ENCODE measurements around the gene PHF13. TPM values are rescaled to one million over a fixed set of nuclear protein-coding genes. Genes with fewer than 3 reads are reported as not detected.

The PHF13 gene
- total RNA-seq, 1 experiment from 2014 or later = 20.9 TPM

- peak in 1 of 2 experiments; percentile 17 for DNase-seq
- H3K9me2 ChIP-seq (ENCODE audit: insufficient read depth) = no peaks in the 10 kb centered on the region
- peak overlapping the region; percentile 99 for H3K4me2 ChIP-seq
- TF ChIP-seq EZH2 (IDR thresholded peaks at IDR 0.05; ENCODE audit: low read depth) (no peak), CTCF (conservative IDR thresholded peaks at IDR 0.05) (no peak)
- BruUV-seq (replicated peaks) = TSS peak; percentile 59
- no peaks in the 10 kb centered on the region for H3K27me3 ChIP-seq (ENCODE audit: insufficient read depth, low read depth)
- intact Hi-C loops (cut with micrococcal nuclease; ENCODE audit: unreplicated experiment) = loop anchor here (1.0 to 5.0 kb wide), 3 partner anchors 13 to 108 kb away; partner anchors contain the start of genes NOL9, PHF13 and PLEKHG5
- peaks cover 52% of the 10 kb centered on the region for H3K79me2 ChIP-seq (ENCODE audit: low read depth)
- peaks cover 2% of the 10 kb centered on the region; the same call in 1 of the 2 replicates for H3F3A ChIP-seq (ENCODE audit: insufficient read depth, low read depth)
- H3K36me3 ChIP-seq (ENCODE audit: low read depth) = no peaks in the 10 kb centered on the region
- no peaks in the 10 kb centered on the region; the same call in 1 of the 2 replicates for H4K20me1 ChIP-seq (ENCODE audit: insufficient read depth)
- ChIA-PET POLR2A (ENCODE audit: unreplicated experiment) (interaction anchor here (0.6 to 1.0 kb wide), 3 partner anchors 22 to 1311 kb away, joined by 3 to 12 read pairs (median 3); no protein-coding TSS in a partner anchor), CTCF (interaction anchor here (0.6 to 1.4 kb wide), 3 partner anchors 30 to 177 kb away, joined by 3 read pairs; partner anchors contain the start of gene NOL9)
- no peaks in the 10 kb centered on the region for H3K4me1 ChIP-seq (replicated peaks; ENCODE audit: insufficient read depth)
- peak overlapping the region; percentile 86 for H2AFZ ChIP-seq
- no peaks in the 10 kb centered on the region for H3K9me3 ChIP-seq (ENCODE audit: insufficient read depth, low read depth)
- H3K4me3 ChIP-seq = peak overlapping the region; percentile 86
- peak overlapping the region; percentile 84 for H3K27ac ChIP-seq
These were observed 13.0 kb upstream of the PHF13 start for GRCh38 chr1:6600410-6601048.

- BruUV-seq (replicated peaks) = TSS peak; percentile 29
- peak overlapping the region; percentile 86 for H2AFZ ChIP-seq
- no peaks in the 10 kb centered on the region for H3K9me3 ChIP-seq (ENCODE audit: insufficient read depth, low read depth)
- H3K4me2 ChIP-seq = peak overlapping the region; percentile 99
- intact Hi-C loops (cut with micrococcal nuclease; ENCODE audit: unreplicated experiment) = loop anchor here (1.0 to 5.0 kb wide), 3 partner anchors 12 to 109 kb away; partner anchors contain the start of genes NOL9, PHF13 and PLEKHG5
- no peaks in the 10 kb centered on the region for H3K36me3 ChIP-seq (ENCODE audit: low read depth)
- CTCF ChIA-PET = interaction anchor here (1.4 kb wide), 1 partner anchor 178 kb away, joined by 3 read pairs; no protein-coding TSS in a partner anchor
- no peak for TF ChIP-seq EZH2 (IDR thresholded peaks at IDR 0.05; ENCODE audit: low read depth)
- TF ChIP-seq CTCF (conservative IDR thresholded peaks at IDR 0.05) = no peak
- peaks cover 49% of the 10 kb centered on the region for H3K79me2 ChIP-seq (ENCODE audit: low read depth)
- H3K4me3 ChIP-seq = peak overlapping the region; percentile 86
- no peaks in the 10 kb centered on the region for H3K27me3 ChIP-seq (ENCODE audit: insufficient read depth, low read depth)
- POLR2A ChIA-PET (ENCODE audit: unreplicated experiment) = interaction anchor here (0.6 kb wide), 1 partner anchor 111 kb away, joined by 4 read pairs; no protein-coding TSS in a partner anchor
- no peaks in the 10 kb centered on the region; the same call in 1 of the 2 replicates for H4K20me1 ChIP-seq (ENCODE audit: insufficient read depth)
- H3K4me1 ChIP-seq (replicated peaks; ENCODE audit: insufficient read depth) = no peaks in the 10 kb centered on the region
- peaks cover 2% of the 10 kb centered on the region; the same call in 1 of the 2 replicates for H3F3A ChIP-seq (ENCODE audit: insufficient read depth, low read depth)
- no peaks in the 10 kb centered on the region for H3K9me2 ChIP-seq (ENCODE audit: insufficient read depth)
- DNase-seq = peak; percentile 79 to 90
- H3K27ac ChIP-seq = peak overlapping the region; percentile 84
These were observed 12.2 kb upstream of the PHF13 start for GRCh38 chr1:6601049-6601922.
